Endometrial microvascular endothelial cells (primary cell): ENCODE results near the gene MRLN. TPM values are rescaled to one million over a fixed set of nuclear protein-coding genes. Genes with fewer than 3 reads are reported as not detected.

Experiments
- in situ Hi-C: cut with HindIII; loops from 2 replicates; pipeline ENCODE4 v1.10.0; 2017; ENCODE audit warnings: low sequenced_read_pairs, low pct_unique_long_range_greater_than_20kb; ENCODE audit errors: inconsistent ontology term
- total RNA-seq: library from RNA; depleted of rRNA; stranded (reverse); fragments of >200 nt; gene quantifications from one replicate; pipeline ENCODE4 v1.2.3, GENCODE V29; 2015; ENCODE audit errors: inconsistent ontology term

Gene MRLN
- total RNA-seq, 1 donor from 2014 or later = not detected

GRCh38 chr10:59709395-59710125, 43.7 kb downstream of the MRLN start, which contains the start of gene SLC16A9:
TSS of gene SLC16A9 (minus strand) at chr10:59709850. CDS start at chr10:59684291, 25,559 bp downstream.
- in situ Hi-C loops = no loop called here

GRCh38 chr10:59708816-59709394, 44.4 kb downstream of the MRLN start:
- in situ Hi-C loops = no loop called here

GRCh38 chr10:59706851-59707797, 46.1 kb downstream of the MRLN start:
- in situ Hi-C loops = no loop called here

GRCh38 chr10:59705931-59706330, 47.3 kb downstream of the MRLN start:
- in situ Hi-C loops = no loop called here

- in situ Hi-C loops = no loop called here
Observed at GRCh38 chr10:59704630-59705029, 48.6 kb downstream of the MRLN start.

- in situ Hi-C loops = no loop called here
Observed at GRCh38 chr10:59702347-59702746, 50.9 kb downstream of the MRLN start.

- in situ Hi-C loops = no loop called here
Observed at GRCh38 chr10:59700709-59701108, 52.5 kb downstream of the MRLN start.

- in situ Hi-C loops = no loop called here
Observed at GRCh38 chr10:59698326-59698725, 54.9 kb downstream of the MRLN start.

- in situ Hi-C loops = no loop called here
Observed at GRCh38 chr10:59695637-59696036, 57.6 kb downstream of the MRLN start.

GRCh38 chr10:59694936-59695335, 58.3 kb downstream of the MRLN start:
- in situ Hi-C loops = no loop called here

- in situ Hi-C loops = no loop called here
Observed at GRCh38 chr10:59692113-59692512, 61.1 kb downstream of the MRLN start.

- in situ Hi-C loops = no loop called here
Observed at GRCh38 chr10:59688921-59689351, 64.3 kb downstream of the MRLN start.

GRCh38 chr10:59687657-59688056, 65.6 kb downstream of the MRLN start:
- in situ Hi-C loops = no loop called here

Other genes with a start within 250 kb of the MRLN start
- 1.3 TPM for gene SLC16A9, start 43.6 kb downstream of the MRLN start, total RNA-seq
- 36.1 TPM for gene CCDC6, start 153.1 kb upstream of the MRLN start, total RNA-seq